ENCODE results near the gene SLC10A2.
"Not testable (repeated sequence)": the region's sequence is repeated elsewhere in the genome, so short reads cannot be mapped to it uniquely, and the experiment has no call there.

SLC10A2 gene, protein sequence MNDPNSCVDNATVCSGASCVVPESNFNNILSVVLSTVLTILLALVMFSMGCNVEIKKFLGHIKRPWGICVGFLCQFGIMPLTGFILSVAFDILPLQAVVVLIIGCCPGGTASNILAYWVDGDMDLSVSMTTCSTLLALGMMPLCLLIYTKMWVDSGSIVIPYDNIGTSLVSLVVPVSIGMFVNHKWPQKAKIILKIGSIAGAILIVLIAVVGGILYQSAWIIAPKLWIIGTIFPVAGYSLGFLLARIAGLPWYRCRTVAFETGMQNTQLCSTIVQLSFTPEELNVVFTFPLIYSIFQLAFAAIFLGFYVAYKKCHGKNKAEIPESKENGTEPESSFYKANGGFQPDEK

DNA sequence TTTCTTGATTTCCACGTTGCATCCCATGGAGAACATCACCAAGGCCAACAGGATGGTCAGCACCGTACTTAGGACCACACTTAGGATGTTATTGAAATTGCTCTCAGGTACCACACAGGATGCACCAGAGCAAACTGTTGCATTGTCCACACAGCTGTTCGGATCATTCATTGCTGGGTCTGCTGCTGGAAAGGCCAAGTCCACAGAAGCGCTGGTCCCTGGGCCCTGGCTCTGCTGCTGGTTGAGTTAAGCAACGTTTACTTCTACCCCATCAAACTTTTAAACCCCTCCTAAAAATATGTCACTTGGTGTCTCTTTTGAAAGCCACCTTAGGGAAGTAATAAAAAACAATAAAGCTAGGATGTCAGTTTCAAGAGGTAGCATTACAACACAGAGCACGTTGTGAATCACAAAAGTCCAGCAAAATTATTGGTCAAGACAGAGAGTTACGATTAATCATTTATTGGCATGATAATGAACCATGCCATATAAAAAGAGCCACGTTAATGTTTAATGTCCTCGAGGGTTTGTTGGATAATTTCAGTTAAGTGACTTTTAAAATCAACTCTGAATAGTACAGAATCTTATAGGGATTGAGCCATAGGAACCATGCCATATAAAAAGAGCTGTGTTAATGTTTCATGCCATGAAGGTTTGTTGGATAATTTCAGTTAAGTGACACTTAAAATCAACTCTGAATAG, at the start of gene SLC10A2:
TSS of gene SLC10A2 (minus strand) at position 339 of the 702 bp plus-strand sequence. CDS start at position 171, 168 bp downstream.
- no peak for DNase-seq

DNA sequence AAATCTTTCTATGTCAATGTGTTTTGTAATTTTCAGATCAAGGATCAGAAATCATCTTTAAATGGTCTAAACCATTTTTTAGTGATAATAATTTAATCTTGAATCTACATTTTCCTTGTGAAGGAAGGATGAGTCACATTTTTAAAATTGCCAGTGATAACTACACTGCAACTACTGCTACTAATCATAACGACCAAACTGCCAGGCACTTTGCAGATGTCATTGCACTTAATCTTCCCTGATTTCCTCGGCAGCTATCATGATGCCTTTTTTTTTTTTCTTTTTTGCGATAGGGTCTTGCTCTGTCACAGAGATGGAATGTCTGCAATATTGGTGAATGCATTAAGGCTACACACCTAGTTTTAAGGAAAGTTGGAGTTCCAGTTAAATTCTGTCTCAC, 41.4 kb upstream of the SLC10A2 start:
- DNase-seq, result no peak

DNA sequence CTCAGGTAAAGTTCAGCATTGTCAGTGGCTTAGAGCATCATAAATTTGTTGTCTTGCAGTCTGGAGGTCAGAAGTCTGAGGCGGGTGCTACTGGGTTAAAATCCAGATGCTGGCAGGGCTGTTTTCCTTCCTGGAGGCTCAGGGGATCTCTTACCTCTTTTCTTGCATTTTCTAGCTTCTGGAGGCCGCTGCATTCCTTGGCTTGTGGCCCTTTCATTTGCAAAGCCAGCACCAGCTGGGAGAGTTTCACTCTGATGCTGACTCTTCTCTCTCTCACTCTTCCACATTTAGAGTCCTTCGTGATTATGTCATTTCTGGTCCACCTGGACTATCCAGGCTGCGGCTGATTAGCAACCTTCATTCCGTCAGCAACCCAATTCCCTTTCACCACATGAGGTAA, 38.1 kb upstream of the SLC10A2 start:
- no peak for DNase-seq

DNA sequence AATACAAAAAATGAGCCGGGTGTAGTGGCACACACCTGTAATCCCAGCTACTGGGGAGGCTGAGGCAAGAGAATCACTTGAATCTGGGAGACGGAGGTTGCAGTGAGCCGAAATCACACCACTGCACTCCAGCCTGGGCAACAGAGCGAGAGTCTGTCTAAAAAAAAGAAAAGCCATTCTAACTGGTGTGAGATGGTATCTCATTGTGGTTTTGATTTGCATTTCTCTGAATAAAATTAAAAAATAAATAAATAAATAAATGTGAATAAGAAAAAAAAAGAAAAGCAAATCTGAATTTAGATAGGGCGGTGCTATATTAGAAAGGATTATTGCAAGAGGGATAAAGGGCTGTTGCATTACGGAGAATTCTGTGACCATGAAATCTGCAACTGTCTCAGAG, 37.2 kb upstream of the SLC10A2 start:
- not testable (repeated sequence) for DNase-seq

DNA sequence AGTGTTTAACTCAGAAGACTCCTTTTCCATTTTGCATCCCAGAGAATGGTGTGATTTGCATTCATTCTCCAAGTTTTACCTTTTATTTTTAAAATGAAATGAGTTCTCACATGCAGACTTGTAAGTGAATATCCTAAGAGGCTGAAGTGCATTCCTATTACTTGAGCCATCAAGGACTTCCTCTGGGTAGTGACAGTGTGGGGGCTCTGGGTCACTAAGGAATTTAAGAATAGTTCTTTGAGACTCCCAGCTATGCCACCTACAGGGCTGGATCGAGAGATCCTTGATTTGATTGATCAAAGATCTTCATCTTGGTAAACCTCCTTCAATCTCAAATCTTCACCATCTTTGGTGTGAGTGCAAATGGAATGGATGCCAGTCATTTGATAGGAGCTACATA, 36.3 kb upstream of the SLC10A2 start:
- DNase-seq, result no peak

DNA sequence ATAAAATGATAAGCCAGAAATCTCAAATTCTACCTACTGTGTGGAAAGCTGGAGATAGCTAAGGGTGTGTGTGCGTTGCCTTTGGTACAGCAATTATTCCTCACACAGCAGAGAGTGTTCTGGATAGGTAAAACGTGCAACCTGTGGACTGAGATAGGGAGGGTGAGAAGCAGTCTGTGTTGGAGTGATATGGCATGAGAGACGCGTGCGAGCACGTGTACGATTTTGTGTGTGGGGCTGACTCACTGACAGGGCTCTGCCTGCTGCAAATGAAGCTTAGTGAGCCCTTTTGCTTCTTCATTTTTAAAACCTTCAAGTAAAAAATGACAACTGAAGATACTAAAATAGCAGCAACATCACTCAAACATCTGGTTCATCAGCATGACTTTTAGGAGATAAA, 35.7 kb upstream of the SLC10A2 start:
- DNase-seq, result no peak

DNA sequence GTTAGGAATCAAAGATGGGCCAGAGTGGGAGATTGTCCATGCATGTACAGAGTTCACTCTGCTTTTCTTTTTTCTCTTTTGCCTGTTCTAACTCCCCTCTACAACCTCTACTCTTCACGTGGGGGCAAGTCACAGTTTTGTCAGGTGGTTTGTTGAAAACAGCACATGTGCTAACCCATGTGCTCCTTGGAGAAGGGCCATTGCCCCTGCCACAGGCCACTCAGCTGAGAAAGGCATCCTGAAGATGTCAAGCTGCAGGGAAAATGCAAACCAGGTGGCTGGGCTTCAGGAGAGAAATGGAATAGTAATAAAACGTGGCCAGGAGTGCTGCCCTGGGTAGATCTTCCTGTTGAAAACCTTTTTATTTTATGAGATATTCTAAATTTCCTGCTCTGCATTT, 35.3 kb upstream of the SLC10A2 start:
- no peak for DNase-seq

DNA sequence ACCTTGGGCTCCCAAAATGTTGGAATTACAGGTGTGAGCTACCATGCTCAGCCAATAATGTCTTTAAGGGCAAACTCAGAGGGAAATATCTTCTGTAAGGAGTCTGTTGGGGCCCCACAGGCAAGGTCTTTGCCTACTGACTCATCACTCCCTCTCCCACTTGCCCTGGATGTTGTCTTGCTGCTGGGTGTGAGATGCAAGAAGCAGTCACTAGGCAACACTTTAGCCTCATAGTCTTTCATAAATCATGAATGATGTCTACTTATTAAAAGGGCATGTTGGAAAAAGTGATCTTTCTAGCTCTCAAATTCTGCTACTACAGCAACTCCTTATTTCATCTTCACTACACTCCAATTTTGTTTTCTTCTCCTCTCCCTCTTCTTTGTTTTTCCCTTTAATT, 34.6 kb upstream of the SLC10A2 start:
- no peak for DNase-seq

DNA sequence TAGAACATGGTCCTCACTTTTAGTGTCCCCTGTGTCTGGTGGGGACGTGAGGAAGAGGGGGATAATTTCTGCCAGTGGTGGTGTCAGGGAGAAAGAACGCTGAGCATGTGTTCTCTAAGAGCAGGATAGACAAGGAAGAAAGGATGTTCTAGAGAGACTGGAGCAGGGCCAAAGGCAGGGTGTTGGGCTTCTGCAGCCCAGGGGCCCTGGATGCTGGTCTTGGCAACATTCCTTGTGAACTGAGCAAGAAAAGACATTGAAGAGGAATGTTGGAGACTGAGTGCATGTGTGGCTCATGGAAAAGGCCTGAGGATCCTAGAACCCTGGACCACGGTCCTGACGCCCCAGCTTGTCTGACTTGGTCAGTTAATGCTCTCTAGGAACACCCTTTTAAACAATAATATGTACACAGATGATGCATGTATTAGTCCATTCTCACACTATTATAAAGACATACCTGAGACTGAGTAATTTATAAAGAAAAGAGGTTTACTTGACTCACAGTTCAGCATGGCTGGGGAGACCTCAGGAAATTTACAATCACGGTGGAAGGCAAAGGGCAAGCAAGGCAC, 33.6 kb upstream of the SLC10A2 start:
- DNase-seq, result no peak

DNA sequence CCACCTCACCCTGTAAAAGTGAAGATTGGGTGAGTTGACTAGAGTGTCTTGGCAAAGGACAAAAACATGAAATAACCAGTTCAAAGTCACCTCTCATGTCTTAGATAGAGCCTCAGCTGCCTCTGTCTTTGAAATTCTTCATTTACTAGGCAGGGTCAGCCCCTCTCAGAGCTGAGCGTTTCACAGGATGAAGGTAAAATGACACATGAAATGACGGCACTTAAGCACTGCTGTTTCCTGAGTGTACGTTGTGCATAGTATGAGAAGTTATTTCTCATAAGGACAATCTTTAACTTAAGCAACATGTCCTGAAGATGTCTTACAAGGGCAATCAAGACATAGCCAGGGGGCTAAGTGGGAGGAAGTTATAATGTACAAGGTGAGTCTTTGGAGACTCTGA, 32.3 kb upstream of the SLC10A2 start:
- no peak for DNase-seq

DNA sequence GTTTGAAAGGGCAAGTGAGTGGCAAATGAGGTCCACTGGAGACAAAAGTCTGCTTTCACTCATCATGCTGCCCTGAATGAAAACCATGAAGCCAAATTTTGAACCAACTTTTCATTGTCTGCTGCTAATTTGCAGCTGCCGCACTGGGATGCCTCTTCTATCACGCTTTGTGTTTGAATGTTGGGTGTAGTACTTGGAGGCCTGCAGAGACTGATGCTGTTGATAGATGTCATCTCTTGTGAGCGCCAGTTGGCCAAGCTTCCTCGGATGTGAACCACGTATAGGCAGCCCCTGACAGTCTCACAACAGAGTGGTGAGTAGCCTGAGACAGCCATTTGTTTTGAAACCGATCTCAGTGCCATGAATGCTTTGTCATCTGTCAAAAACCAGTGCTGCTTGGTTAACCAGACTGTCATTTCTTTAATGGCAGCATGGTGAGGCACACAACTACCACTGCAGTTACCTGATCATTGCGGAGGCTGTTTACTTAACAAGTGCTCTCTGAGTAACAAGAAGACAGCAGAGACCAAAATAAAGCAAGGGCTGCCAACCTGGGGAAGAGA, 31.2 kb upstream of the SLC10A2 start:
- DNase-seq, result no peak

DNA sequence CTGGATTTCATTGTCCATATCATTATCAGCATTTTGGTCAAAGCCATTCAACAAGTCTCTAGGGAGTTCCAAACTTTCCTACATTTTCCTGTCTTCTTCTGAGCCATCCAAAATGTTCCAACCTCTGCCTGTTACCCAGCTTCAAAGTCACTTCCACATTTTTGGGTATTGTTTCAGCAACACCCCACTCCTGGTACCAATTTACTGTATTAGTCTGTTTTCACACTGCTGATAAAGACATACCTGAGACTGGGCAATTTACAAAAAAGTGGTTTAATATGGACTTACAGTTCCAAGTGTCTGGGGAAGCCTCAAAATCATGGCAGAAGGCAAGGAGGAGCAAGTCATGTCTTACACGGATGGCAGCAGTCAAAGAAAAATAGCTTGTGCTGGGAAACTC, 27.4 kb upstream of the SLC10A2 start:
- not testable (repeated sequence) for DNase-seq

DNA sequence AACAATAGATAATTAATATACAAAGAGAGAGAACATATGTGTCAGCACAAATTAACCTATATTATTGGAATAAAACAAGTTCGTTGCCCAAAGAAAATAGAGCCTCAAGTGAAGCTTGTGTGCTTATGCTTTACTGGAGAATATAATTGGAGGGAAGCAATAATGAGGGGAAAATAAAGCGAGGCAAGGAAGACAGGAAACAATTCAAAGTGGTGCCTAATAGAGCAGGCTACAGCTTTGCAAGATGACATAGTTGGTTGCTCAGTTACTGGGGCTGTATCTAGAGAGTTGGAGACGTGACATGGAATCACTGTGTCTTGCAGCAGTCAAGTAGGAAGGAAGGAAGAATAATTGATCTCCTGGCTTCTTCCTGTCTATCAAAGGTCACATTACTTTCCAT, 21.1 kb upstream of the SLC10A2 start:
- DNase-seq, result no peak

DNA sequence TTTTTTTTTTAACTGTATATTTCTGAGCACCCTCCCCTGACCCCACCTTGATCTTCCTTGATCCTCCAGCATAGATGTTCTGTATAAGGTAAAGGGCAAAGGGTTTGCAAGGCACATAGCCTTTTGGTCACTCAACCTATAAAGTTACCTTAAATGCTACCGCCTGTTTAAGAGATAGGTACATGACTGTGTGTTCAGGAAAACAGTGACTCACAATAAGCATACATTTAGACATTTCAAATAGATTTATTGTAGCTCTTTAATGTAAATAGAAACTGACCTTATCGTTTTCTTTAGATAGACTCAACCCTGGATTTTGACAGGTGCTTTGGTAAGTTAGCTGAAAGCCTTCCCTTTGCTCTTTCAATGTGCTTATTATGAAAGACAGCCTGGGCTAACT, 15.2 kb upstream of the SLC10A2 start:
- no peak for DNase-seq

DNA sequence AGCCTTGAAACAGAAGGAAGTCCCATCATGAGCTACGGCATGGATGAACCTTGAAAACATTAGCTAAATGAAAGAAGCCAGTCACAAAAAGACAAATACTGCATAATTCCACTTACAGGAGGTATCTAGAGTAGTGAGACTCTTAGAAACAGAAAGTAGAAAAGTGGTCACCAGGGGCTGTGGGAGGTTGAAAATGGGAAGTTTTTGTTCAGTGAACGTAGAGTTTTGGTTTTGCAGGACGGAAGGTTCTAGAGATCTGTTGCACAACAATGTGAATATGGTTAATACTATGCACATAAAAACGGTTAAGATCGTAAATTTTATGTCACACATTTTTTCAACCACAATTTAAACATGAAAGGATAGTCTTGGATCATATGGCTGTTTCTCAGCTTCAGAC, 11.9 kb upstream of the SLC10A2 start:
- no peak for DNase-seq

DNA sequence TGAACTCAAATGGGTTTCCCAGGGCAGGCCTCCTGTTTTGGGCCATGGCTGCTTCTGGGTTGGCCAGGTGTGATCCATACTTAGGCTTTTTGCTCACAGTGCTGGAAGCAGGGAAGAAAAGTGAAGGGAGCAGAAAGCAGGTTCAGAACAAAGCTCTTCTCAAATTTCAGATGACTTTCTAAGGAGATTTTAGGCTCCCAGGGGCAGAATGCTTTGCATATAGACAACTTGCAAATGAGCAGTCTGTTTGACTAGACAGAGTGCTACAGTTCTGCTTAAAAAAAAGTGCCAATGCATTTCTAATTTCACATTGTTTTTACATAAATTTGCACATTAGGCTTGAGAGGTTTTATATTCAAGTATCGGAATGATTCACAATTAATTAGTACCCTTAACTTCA, 2.6 kb upstream of the SLC10A2 start:
- DNase-seq, result no peak

DNA sequence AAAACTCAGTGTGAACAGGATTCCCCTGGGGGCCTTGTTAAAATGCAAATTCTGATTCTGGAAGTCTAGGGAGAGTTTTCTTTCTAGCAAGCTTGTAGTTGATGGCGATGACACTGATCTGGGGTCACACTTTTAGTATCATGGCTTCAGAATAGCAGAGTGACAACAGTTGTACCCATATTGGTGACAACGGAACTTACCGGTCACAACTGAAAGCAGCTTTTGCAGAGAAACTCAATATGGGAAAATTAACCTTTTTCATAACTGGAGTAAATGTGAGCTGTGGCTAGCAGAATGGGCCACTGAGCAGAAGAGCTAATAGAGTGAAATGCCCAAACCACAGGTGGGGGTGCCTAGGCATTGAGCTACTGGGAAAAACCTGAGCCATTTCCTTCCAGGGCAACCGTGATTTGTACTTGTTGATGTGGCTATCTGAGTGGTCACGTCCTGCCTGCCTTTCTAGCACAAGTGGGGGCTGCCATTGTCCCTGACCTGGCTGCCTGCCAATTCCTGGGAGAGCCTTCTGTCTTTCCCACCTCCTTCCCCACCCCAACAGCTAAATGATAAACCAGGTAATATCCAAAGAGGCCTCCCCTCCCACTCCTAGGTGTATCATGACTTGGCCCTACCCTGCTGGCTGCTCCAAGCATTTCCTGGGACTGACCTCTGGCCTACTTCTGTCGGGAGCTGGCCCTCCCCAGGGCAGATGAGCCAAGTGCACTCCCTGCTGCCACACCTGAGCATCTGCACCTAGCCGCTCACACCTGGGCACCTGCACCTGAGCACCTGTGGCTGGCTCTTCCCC, 1.7 kb upstream of the SLC10A2 start:
- DNase-seq, result no peak

DNA sequence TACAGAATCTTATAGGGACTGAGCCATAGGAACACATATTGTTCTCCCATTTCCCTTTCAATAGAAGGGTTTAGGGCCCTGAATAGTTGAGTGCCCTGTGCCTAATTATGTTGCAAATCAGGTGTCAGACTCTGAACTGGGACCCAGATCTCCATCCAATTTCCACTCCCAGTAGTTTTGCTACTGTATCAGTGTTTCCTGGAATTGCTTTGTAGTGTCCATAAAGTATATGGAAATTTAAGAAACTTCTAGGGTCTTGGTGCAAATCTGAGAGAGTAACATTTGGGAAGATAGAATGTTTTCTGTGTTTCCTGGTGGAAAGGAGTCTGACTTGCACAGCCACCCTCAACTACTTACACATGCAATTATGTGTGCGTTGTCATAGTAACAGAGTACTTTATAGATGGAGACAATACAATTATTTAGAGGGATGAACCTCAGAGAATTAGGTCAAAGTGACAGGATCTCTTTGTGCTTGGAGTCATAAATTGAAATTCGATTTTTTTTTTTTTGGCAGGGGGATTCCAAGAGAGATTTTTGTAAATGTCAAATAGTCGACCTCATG, 646 bp upstream of the SLC10A2 start:
- DNase-seq, result no peak

DNA sequence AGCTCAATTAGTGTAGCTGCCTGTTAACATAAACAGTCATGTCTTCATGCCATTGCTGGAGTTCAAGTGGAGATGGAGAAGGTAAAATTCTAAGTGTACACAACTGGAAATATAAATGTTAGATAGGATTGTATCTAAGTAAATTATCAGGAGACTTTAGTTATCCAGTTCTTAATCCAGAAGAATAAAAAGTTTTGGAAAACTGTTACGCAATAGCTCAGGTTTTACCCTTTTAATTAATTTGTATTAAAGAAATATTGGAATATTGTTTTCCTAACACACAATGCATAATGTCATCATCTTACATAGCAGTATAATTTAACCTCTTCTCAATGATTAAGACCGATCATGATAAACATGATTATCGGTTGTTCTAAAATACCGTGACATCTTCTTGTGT, 2.8 kb downstream of the SLC10A2 start:
- no peak for DNase-seq

DNA sequence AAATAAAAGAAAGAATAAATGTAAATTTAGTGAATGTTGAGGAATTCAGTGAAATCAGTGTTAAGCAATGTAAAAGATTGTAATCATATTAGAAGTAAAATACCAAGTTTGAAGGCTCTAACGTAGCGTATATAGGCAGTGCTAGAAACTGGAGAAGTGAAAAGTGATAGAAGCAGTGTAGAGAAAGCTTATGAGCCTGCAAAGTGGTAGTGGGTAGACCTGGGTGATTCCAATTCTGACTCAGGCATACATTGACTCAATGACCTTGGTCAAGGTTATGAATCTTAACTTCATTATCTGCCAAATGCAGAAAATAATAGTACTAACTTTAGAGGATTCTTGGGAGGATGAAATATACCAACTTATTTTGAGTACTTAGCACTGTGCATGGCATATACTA, 4.1 kb downstream of the SLC10A2 start:
- no peak for DNase-seq

DNA sequence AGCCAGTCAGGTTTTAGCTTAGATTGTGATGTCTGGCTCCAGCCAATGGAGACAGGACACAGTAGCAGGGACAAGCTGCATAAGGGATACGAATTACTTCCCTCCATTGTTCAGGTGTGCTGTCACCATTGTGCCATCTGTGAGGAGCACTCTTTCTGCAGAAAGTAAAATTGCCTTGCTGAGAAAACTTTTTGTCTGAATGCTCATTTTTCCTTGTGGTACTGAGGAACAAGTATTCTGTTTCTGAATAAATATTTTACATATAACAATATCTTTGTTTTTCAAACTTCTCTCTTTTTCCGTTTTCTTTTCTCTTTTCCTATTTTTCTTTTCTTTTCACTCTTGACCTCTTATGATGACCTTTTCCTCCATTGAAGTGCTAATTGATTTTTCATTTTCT, 10.2 kb downstream of the SLC10A2 start:
- DNase-seq, result no peak

DNA sequence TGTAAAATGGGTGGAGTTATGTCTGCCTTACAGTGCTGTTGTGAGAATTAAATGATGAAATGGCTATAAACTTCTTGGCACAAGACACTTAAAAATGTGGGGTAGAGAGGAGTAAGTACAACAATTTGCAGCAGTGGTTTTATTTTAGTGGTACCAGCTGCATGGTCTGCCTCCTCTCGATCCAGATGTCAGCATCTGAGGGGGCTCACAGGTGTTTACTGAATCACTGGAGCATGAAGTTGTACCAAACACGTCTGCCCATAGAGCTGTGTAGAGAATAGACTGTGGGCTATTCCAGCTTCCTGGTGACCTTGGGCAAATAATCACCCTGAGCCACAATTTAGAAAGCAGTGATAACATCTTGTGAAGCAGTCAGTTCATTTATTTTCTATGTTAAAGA, 11.1 kb downstream of the SLC10A2 start:
- DNase-seq, result no peak

DNA sequence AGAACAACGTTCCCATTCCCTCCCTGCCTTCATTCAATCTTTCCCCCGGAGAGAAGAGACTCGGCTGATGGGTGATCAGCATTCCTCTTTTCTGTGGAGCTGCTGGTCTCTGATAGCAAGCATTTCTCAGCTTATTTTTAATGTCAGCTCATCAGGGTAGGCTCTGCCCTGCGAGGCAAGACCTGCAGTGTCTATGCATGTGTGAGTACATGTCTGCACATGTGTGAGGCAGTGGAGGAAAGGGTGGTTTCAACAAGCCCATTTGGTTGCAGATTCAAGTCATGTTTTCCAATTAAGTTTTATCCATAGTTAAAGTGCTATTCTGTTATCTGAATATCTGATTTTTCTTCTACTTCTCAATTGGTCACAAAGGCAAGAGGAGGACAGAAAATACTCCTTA, 19.5 kb downstream of the SLC10A2 start:
- no peak for DNase-seq

Data from CD4-positive, alpha-beta T cell treated with Interleukin-17A for 1 hour (primary cell).